GM21381 (cell line): ENCODE results near the gene IRAK1.

Experiments used
- ATAC-seq: cut with Tn5 transposase; IDR thresholded peaks from one replicate; pipeline ENCODE4 v1.9.1; 2021; ENCODE audit warnings: mild to moderate bottlenecking, moderate library complexity; ENCODE audit not compliant: unreplicated experiment

The IRAK1 gene

GRCh38 chrX:154022108-154022507, 2.4 kb upstream of the IRAK1 start:
- ATAC-seq: no peak

DNA sequence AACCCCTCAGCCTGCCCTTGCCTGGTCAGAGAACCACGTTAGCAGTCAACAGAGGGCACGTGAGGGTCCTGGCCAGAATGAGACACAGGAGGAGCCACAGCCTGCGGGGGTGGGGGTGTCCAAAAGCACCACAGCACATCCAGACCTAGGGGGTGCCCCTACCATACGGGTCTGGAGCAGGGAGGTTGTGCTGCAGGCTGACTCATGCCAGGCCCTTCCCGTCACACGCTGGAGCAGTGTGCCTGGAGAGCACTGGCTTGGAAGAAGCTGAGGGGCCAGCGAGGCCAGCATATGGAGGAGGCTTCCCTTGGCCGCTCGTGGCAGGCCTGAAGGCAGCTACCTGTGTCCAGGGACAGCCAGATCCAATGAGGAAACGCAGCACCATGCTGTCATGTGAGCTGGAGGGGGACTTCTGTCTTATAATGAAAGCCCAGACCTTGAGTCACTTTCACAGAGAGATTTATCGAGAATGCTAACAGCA, 1.5 kb upstream of the IRAK1 start:
- ATAC-seq: no peak

- ATAC-seq: no peak
Measured at GRCh38 chrX:154020536-154021115, 924 bp upstream of the IRAK1 start.

DNA sequence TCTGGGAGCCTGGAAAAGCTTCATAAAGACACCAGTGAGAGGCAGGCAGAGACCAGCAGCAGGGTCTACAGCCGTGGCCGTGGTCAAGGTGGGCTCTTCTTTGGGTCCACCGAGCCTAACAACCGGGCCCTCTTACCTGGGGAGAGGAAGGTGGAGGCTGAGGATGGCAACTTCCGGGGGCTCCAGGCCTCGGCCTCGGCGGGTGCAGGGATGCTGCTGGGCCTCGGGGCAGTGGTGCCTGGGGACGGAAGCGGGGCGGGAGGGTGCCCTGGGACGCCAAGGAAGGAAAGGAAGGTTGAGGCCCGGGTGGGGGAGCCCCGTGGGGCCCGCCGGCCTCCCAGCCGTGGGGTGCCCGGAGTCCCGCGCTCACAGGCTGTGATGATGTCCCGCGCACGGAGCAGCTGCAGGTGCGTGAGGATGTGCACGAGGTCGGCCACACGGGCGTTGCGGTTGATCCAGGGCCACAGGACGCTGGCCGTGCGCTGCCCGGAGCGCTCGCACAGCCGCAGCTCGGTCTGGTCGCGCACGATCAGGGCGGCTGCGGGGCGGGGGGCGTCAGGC, 561 bp downstream of the IRAK1 start:
- peak; percentile 20 for ATAC-seq

- no peak for ATAC-seq
Measured at GRCh38 chrX:154018518-154019060, 1.1 kb downstream of the IRAK1 start.

GRCh38 chrX:154017766-154018517, 1.8 kb downstream of the IRAK1 start:
- no peak for ATAC-seq

GRCh38 chrX:154016366-154017076, 3.2 kb downstream of the IRAK1 start:
- ATAC-seq: no peak

DNA sequence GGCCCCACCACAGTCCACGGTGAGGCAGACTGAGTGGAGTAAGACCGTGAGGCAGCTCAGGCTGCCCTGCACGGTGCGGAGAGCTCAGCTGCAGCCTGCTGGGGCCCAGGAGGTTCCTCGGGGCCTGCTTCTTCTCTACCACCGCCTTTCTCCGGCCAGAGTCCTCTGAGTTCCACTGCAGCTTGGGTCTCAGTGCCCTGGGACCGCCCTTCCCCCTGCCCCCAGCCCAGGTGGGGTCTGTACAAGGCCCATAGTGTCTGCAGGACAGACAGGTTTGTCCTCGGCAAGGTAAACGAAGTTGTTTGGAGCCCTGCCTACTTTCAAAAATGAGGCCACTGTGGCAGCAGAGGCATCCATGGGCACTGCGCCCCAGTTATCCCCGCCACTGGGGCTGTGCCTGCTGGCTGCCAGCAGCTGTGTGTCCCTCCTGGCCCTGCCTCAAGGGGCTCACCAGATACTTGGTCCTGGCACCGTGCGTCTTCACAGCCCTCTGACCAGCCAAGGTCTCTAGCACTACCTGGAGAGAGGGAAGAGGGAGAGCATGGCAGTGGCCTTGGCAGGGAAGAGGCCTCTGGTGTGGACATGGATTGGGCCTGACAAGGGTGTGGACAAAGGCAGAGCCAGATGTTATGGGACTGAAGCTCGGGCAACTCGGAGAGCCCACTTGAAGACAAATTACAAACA, 4.0 kb downstream of the IRAK1 start:
- no peak for ATAC-seq

- no peak for ATAC-seq
Measured at GRCh38 chrX:154014429-154015380, 5.0 kb downstream of the IRAK1 start.

- ATAC-seq: no peak
Measured at GRCh38 chrX:154013614-154014360, 5.9 kb downstream of the IRAK1 start.

- ATAC-seq: no peak
Measured at GRCh38 chrX:154013001-154013421, 6.7 kb downstream of the IRAK1 start.

DNA sequence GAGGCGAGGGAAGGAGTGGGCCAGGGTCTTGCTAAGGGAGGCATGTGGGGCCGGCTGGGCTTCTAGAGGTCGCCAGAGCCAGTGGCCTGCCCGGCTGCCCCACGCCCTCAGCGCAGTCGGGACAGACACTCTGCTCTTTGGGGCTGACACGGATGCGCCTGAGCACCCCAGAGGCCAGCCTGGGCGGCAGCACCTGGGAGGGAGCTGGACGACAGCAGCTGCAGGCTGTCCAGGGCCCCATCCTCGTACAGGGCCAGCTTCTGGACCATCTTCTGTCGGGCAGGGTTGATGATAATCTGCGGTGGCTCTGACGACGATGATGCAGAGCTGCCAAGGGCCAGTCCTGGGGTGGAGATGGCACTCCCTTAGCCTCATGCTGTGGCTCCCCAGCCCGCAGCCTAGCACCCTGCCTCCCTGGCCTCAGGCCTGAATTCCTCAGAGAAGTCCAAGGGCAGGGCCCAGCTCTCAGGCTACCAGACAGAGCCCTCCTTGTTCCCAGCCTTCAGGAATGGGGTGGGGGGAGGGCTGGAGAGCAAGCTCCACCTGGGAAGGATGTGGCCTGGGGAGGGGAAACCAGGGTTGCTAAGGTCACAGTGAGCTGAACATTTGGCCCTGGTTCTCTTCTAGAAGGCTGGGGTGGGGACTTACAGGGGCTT, 7.2 kb downstream of the IRAK1 start:
- ATAC-seq: no peak

DNA sequence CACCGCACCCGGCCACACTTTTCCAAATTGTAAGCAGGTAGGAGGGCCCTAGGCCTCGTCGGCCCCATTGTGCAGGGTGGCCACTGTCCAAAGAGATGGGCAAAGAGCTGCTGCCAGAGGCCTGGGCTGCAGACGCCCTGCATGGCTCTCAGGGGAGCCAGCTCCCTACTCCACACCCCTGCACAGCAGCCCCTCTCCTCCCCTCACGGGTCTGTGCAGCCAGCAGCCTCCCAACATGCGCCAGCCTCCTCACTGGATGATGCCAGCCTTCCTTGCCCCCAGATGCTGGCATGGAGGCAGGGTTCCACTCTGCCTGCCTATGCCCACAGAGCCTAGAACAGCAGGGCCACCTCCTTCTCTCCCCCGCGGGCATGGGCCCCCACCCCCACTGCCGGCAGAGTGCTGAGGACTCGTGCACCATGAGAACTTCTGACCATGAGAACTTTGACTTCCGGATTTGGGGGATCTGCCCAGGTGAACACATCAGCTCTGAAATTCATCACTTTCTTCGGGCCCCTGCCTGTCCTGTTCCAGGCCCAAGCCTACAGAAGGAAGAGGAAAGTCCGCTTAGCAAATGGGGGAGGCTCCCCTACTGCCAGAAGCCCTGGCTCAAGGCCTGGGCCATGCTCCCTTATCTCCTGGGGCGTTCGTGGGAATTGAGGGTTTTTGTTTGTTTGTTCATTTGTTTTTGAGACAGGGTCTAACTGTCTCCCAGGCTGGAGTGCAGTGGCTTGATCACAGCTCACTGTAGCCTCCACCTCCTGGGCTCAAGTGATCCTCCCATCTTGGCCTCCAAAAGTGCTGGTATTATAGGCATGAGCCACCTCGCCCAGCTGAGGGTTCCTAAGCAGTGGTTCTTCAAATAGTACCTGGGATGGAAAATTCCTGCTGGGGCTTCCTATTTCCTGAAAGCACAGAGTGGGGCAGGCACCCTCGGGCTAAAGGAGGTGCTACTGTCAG, 8.0 kb downstream of the IRAK1 start:
- ATAC-seq: no peak

- no peak for ATAC-seq
Measured at GRCh38 chrX:154010330-154011087, 9.2 kb downstream of the IRAK1 start.

DNA sequence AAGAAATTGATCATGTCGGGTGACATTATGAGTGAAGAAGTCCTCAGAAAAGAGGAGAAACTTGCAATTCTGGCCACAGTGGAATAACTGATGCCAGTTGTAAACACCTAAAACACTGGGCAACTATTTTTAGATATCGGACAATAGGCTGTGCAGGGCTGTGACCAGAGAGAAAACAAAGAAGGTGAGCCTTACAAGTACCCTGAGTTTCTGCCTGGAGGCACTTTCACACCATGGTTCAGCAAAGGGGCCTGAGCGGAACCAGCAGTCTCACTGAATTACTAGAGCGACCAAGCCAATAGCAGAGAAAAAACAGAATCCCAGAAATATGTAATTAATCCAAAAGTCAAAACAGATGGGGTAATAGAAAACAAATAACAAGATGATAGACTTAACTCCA, 11.2 kb downstream of the IRAK1 start:
- ATAC-seq: no peak

GRCh38 chrX:154006947-154007346, 12.8 kb downstream of the IRAK1 start:
- ATAC-seq: no peak

GRCh38 chrX:154004315-154004714, 15.4 kb downstream of the IRAK1 start:
- no peak for ATAC-seq
